Occipital lobe (tissue), 2 donors: Measurements from ENCODE around the gene STXBP6. TPM values are rescaled to one million over a fixed set of nuclear protein-coding genes. Genes with fewer than 3 reads are reported as not detected.
"Not testable (repeated sequence)": the region's sequence is repeated elsewhere in the genome, so short reads cannot be mapped to it uniquely, and the experiment has no call there.

Experiments
- DNase-seq: peaks from one replicate; lab custom pipeline; 2025; lab: John Stamatoyannopoulos, UW
- total RNA-seq: library from RNA; depleted of rRNA; stranded (reverse); fragments of >200 nt; gene quantifications from one replicate; pipeline ENCODE4 v1.2.3, GENCODE V29; 2014

The STXBP6 gene
- total RNA-seq, 1 donor from 2014 or later = 11.9 TPM

GRCh38 chr14:24858684-24859083, 191.3 kb downstream of the STXBP6 start:
- DNase-seq = no peak

GRCh38 chr14:24858052-24858451, 191.9 kb downstream of the STXBP6 start:
- DNase-seq = no peak

DNA sequence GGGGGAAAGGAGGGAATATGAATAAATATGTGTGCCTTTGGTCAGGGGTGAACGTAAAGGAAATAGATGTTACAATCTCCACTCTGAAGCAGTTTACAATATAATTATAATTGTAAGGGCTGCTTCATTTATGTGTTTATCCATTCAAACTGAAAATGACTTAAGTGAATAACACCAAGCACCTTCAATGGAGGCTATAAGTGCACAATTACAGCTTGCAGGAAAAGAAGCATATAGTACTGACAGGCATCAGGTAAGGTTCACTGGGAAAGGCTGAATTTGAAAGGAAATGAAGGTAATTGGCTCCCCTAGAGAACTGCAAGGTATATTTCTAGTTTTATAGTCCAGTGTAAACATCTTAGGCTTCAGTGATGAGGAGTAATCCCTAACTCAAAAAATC, 192.7 kb downstream of the STXBP6 start:
- DNase-seq = no peak

DNA sequence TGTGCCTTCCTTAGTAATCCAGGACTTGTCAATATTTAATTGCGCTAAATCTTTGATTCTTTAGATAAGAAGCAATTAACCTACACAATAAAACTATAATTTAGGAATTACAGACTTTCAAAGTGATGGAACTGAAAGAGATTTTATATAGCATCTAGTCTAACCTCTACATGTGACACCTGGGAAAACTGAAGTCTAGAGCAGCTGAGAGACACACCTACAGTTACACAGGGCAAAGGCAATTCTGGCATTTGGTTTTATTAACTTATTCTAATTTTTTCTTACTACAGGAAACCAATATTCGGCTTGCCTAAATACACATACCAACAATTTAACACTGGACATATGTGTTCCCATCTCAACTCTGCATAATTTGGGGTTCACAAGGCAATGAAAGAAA, 196.5 kb downstream of the STXBP6 start:
- DNase-seq = no peak

DNA sequence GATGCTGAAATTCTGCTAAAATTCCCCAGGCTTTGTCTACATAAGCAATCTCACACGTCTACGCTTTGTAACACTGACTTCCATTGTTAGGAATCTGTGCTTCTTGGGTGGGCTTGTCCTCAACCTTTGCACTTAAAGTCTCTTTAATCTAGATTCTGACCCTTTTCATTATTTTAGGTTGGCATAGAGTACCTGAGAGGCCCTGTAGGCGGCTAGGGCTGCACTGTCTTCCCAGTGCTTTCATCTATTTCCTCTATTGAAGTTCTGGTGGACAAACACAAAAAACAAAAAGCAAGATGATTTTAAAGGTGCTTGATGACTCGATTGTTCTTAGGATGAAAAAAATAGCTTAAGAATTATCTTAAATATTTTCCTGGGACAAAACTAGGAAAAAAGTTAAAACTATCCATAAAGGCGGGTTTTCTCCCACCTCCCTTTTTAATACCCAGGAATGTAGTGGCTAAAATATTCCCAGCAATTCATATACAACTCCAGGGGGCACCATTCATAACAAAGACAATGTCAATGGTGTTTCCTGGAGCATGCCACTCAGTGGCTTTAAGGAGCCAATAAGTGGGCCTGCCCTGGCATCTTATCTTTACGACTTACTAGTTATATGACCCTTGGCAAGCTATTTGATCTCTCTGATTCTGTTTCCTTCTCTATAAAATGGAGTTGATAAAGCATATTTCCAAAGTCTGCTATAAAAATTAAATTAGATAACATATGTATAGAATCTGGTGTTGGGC, 197.5 kb downstream of the STXBP6 start:
- no peak for DNase-seq

- no peak for DNase-seq
Measured at GRCh38 chr14:24851837-24852236, 198.1 kb downstream of the STXBP6 start.

DNA sequence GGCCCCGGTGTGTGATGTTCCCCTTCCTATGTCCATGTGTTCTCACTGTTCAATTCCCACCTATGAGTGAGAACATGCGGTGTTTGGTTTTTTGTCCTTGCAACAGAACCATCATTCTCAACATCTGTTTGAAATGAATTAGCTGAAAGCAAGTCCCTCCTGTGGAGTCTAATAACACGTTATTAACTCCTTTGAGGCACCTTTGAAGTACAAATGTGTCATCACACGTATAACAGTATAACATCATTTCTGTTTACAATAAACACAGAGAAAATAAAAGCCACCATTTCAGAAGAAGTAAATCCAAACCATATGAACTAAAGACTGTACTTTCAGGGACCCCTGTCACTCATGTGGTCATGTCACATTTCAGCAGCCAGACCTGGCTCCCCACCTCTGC, 198.5 kb downstream of the STXBP6 start:
- no peak for DNase-seq

GRCh38 chr14:24850072-24850471, 199.9 kb downstream of the STXBP6 start:
- no peak for DNase-seq

- DNase-seq = no peak
Measured at GRCh38 chr14:24849471-24849870, 200.5 kb downstream of the STXBP6 start.

DNA sequence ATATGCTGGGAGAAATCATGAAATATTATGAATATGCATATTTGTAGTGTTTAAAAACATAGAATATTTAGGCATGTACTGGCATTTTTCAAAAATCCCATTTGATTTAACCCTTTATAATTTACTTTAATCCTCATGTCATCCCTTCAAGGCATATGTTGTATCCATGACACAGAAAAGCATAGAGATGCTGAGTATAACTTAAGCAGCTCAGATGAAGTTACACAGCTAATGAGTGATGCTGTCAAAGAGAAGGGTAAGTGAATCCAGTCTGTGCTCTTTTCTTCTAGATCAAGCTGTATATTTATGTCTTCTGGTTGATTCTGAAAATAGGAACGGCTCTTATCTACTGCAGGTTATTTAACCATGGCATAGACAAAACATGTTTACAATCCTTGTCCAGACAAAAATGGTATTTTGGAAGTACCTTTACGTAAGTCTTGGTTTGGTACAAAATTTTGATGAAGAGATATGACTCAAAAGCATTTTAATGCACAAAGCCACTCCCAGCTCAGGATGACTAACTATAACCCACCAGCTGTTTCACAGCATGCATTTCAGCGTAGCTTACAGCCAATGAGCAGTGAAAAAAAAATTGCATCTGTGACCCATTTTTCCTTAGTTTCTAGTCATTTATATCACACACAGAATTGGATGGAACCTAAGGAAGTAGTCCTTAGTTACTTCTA, 201.7 kb downstream of the STXBP6 start:
- DNase-seq = no peak

DNA sequence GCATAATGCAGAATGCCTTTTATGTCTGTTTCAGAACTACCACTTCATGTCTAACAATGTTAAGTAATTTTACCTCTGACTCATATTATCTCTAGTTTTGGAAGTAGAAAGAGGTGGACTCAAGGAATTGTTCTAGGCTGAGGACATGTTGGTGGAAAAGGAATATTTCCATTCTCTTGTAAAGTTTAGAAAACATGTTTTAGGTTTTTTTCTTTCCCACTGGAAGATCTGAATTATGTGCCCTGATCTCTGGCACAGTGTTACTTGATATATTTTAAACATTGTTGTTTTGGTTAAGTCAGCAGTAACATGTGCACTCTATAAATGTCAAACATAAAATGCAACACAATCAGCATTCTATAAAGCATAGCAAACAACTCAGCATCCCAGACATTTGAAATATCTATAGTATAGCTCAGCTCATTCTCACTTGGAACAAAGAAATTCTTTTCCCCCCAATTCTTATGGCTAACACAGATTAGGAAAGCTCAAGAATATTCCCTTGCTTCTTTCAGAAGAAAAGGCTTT, 202.3 kb downstream of the STXBP6 start:
- DNase-seq = no peak

DNA sequence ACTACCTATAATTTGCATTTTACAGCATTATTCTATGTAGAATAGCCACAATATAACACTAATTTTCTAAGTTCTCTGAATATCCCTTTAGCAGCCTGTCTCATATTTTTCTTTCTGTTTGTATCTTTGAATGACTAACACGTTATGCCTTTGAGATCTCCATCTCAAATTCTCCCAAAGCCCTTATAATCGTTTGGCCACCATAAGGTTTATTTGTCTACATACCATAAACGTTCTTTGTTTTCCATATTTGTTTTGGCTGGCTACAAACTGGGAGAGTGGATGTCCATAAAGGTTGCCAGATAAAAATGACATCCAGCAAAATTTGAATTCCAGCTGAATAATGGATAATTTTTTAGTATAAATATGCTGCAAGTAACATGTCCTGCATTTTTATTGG, 203.7 kb downstream of the STXBP6 start:
- DNase-seq = no peak

- no peak for DNase-seq
Measured at GRCh38 chr14:24845851-24846250, 204.1 kb downstream of the STXBP6 start.

DNA sequence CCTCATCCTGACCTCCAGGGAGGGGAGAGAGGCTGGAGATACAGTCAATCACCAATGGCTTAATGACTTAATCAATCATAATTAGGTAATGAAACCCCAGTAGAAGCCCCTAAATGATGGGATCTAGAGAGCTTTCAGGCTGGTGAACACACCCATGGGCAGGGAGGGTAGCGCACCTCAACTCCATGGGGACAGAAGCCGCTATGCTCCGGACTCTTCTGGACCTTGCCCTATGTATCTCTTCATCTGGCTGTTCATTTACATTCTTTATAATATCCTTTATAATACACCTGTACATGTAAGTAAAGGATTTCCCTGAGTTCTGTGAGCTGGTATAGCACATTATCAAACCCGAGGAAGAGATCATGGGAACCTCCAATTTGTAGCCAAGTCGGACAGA, 205.9 kb downstream of the STXBP6 start:
- no peak for DNase-seq

DNA sequence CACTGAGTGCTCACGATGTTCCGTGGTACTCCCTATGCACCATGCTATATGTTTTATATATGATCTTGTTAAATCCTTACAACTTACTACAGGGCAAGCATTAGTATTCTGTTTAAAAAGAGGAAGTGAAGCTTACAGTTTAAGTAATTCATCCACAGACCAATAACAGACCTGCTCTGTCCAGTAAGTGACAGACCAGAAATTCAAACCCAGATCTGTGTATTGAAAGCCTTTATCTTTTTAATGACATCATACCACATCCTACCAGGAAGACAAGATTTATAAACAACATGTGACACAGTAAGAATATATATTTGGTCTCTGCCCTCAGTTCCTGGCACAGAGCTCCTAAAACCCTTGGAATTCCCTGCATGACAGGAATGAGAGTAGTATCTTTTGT, 206.5 kb downstream of the STXBP6 start:
- no peak for DNase-seq

DNA sequence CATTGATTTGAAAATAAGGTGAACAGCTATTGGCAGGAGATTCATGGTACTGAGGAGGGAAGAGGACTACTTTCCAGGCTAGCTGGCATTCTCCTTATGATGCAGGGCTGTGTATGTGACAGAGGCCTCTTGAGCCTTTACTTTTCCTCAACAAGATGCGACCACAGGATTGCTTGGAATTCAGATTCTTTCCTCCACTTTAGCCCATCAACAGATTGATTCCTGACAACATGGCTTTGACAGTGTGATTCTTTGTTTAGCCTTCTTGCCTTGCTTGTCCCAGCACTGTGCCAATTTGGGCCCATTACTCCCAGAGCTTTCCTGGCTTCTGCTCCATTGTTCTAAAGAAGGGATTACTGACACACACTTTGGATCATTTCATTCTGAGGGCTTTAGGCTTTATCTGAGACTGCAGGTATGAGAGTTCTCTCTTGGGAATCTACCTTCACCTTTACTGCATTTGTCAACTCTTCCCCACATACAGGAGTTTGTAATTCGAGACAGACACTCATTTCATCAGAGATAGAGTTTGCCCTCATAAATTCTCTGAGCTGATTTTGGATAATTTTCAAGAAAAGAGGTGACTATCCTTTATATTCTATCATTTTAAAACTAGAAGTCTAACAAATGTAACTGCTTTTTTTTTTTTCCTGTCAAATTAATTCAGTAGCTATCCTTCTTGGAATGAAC, 209.6 kb downstream of the STXBP6 start:
- no peak for DNase-seq

GRCh38 chr14:24839617-24840203, 210.2 kb downstream of the STXBP6 start:
- no peak for DNase-seq

GRCh38 chr14:24838945-24839616, 210.9 kb downstream of the STXBP6 start:
- no peak for DNase-seq

DNA sequence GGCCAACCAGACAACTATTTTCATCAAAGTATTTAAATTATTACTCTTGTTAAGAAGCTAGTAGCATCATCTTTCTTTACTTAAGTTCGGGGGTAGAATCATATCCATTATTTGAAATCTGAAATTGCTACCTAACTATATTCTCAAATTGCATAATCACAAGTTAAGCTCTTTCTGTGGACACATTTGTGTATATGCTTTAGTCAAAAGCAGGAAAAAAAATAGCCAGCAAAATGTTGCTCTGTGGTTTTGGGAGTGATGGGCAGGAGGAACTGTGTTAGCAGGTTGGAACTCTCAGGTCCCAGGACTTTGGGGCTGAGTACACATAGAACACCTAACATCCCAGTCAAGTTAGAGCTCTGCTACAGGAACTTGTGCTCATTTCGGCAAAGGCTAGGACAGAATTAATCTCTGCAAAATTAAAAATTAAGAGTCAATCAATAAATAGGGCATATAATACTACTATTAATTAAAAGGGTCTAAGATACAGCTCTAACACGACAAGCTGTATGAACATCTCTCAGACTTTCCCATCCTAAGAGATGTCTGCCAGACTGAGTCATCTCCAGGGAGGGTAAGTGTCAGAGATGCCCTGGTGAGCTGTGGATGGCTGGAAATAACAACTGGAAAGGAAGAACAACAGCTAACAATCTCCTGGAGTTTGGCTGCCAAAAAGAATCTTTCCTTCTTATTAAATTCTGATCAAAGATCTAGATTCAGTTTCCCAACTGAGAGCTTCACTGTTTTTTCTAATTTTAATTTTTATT, 212.5 kb downstream of the STXBP6 start:
- no peak for DNase-seq

DNA sequence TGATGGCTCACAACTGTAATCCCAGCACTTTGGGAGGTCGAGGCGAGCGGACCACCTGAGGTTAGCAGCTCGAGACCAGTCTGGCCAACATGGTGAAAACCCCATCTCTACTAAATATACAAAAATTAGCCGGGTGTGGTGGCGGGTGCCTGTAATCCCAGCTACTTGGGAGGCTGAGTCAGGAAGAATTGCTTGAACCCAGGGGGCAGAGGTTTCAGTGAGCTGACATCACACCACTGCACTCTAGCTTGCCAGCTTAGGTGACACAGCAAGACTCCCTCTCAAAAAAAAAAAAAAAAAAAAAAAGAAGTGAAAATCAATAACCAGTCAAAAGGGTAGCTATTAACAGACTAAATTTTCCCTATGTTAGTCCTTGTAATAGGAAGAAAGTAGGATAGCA, 213.6 kb downstream of the STXBP6 start:
- DNase-seq = not testable (repeated sequence)

- no peak for DNase-seq
Measured at GRCh38 chr14:24834956-24835355, 215.0 kb downstream of the STXBP6 start.
